Retina (tissue), 1 donor: ENCODE data around the gene HLCS.
A peak's percentile ranks its signal among the peaks of the same experiment; 100 is the strongest.

ENCODE experiments used
- DNase-seq: peaks from one replicate; pipeline ENCODE4 v3.0.0-alpha.2; 2016

The HLCS gene

GRCh38 chr21:36803816-36804439 is 162.5 kb downstream of the HLCS start:
- DNase-seq: no peak

- no peak for DNase-seq
These were observed 163.3 kb downstream of the HLCS start for GRCh38 chr21:36803051-36803645.

GRCh38 chr21:36800734-36801133 is 165.7 kb downstream of the HLCS start:
- no peak for DNase-seq

GRCh38 chr21:36799869-36800268 is 166.6 kb downstream of the HLCS start:
- no peak for DNase-seq

- DNase-seq: no peak
These were observed 168.0 kb downstream of the HLCS start for GRCh38 chr21:36798491-36798890.

- DNase-seq: no peak
These were observed 170.4 kb downstream of the HLCS start for GRCh38 chr21:36796070-36796469.

GRCh38 chr21:36792505-36792967 is 173.9 kb downstream of the HLCS start:
- no peak for DNase-seq

GRCh38 chr21:36791695-36792470 is 174.6 kb downstream of the HLCS start:
- DNase-seq: peak; percentile 63

GRCh38 chr21:36791180-36791579 is 175.3 kb downstream of the HLCS start:
- DNase-seq: no peak

- peak; percentile 61 for DNase-seq
These were observed 175.9 kb downstream of the HLCS start for GRCh38 chr21:36790616-36791015.

- DNase-seq: no peak
These were observed 178.3 kb downstream of the HLCS start for GRCh38 chr21:36788120-36788638.

- DNase-seq: no peak
These were observed 180.3 kb downstream of the HLCS start for GRCh38 chr21:36786186-36786585.

GRCh38 chr21:36785615-36786014 is 180.9 kb downstream of the HLCS start:
- DNase-seq: no peak

- DNase-seq: no peak
These were observed 181.5 kb downstream of the HLCS start for GRCh38 chr21:36784947-36785346.

- DNase-seq: no peak
These were observed 182.7 kb downstream of the HLCS start for GRCh38 chr21:36783612-36784374.

- no peak for DNase-seq
These were observed 185.6 kb downstream of the HLCS start for GRCh38 chr21:36780861-36781260.

GRCh38 chr21:36776981-36777617 is 189.4 kb downstream of the HLCS start:
- DNase-seq: no peak

- no peak for DNase-seq
These were observed 192.5 kb downstream of the HLCS start for GRCh38 chr21:36773995-36774394.

- no peak for DNase-seq
These were observed 193.4 kb downstream of the HLCS start for GRCh38 chr21:36773117-36773516.

GRCh38 chr21:36769051-36769839 is 197.2 kb downstream of the HLCS start:
- no peak for DNase-seq

- no peak for DNase-seq
These were observed 198.0 kb downstream of the HLCS start for GRCh38 chr21:36768496-36768895.

- DNase-seq: no peak
These were observed 199.4 kb downstream of the HLCS start for GRCh38 chr21:36767096-36767495.
